Gastroesophageal sphincter (tissue), 3 donors: ENCODE measurements around the gene MAGT1.

Experiments used
- EP300 ChIP-seq: sonication (generic); formaldehyde crosslinking; IDR thresholded peaks from one replicate; pipeline ENCODE4 v1.6.1; 2017; ENCODE audit warnings: antibody characterized with exemption, mild to moderate bottlenecking
- POLR2A ChIP-seq, 2 donors: fragments of 450-650 bp; IDR thresholded peaks; one replicate each; pipeline ENCODE4 v1.6.1; 2017; ENCODE audit warnings: antibody characterized with exemption in 2 of 2, mild to moderate bottlenecking in 2 of 2, moderate library complexity in 1 of 2
- POLR2AphosphoS5 ChIP-seq: sonication (generic); formaldehyde crosslinking; IDR thresholded peaks from one replicate; pipeline ENCODE4 v1.6.1; 2017; ENCODE audit warnings: antibody characterized with exemption
- TF ChIP-seq, protein P1 (sequence below), 4 experiments: fragments of 200-600 bp in 2 of 4; fragments of 450-650 bp in 2 of 4; sonication (generic) in 1 of 4; IDR thresholded peaks; one replicate each; pipeline ENCODE4 v1.5.1; 2017 to 2019; ENCODE audit warnings: antibody characterized with exemption in 4 of 4, mild to moderate bottlenecking in 2 of 4, moderate library complexity in 2 of 4

DNA sequence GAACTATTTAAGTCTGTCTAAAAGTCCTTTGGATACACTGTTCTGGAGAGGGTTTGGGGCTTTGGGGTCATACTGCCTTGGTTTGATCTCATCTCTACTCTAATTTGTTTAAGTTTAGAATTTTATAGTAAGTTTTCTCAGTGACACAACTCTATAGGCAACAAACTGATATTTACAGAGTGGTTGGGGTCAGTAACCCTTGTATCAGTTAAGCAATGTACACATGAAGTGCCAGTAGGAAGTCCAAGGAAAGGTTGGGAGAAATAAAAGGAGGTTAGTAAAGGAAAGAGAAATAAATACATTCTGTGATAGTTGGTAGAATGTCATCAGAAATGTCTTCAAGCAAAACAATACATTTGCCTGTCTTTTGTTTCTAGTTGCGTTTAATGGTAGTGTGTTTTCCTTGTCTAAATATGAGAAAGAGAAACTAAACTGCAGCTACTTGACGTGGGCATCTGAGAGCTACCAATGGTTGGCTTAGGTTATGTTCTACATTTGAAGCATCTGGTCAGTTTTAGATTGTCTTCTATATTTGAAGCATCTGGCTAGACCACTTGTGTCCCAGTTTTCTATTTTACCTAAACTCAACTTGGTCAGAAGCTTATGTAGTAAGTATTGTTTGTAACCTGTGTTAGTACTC, 22.2 kb upstream of the MAGT1 start:
- TF ChIP-seq POLR2AphosphoS5 (no peak), EP300 (no peak), POLR2A (IDR thresholded peaks at IDR 0.05) (no peak)
- TF ChIP-seq, protein P1, sequence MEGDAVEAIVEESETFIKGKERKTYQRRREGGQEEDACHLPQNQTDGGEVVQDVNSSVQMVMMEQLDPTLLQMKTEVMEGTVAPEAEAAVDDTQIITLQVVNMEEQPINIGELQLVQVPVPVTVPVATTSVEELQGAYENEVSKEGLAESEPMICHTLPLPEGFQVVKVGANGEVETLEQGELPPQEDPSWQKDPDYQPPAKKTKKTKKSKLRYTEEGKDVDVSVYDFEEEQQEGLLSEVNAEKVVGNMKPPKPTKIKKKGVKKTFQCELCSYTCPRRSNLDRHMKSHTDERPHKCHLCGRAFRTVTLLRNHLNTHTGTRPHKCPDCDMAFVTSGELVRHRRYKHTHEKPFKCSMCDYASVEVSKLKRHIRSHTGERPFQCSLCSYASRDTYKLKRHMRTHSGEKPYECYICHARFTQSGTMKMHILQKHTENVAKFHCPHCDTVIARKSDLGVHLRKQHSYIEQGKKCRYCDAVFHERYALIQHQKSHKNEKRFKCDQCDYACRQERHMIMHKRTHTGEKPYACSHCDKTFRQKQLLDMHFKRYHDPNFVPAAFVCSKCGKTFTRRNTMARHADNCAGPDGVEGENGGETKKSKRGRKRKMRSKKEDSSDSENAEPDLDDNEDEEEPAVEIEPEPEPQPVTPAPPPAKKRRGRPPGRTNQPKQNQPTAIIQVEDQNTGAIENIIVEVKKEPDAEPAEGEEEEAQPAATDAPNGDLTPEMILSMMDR (IDR thresholded peaks at IDR 0.05): no peak
